ENCODE measurements around the gene TMEM151A. TPM values are rescaled to one million over a fixed set of nuclear protein-coding genes. Genes with fewer than 3 reads are reported as not detected.

Gene TMEM151A
- total RNA-seq, 1 experiment from 2014 or later: 1.5 TPM

- Histone ChIP-seq H3K4me1 (ENCODE audit: insufficient read depth, low read length, poor library complexity, severe bottlenecking) (peaks cover 12% of the 10 kb centered on the region), H3K27me3 (replicated peaks; ENCODE audit: insufficient read depth, low read depth, low read length, poor library complexity) (no peaks in the 10 kb centered on the region), H3K4me3 (ENCODE audit: low read depth, low read length, poor library complexity, severe bottlenecking) (no peak overlapping the region), H3K36me3 (ENCODE audit: insufficient read depth, low read length, poor library complexity, severe bottlenecking) (peaks cover 57% of the 10 kb centered on the region), H3K9me3 (ENCODE audit: low read depth, low read length, poor library complexity, severe bottlenecking) (no peaks in the 10 kb centered on the region), H3K27ac (ENCODE audit: low read depth, low read length, poor library complexity, severe bottlenecking) (no peak overlapping the region)
- TF ChIP-seq CTCF (conservative IDR thresholded peaks at IDR 0.05; ENCODE audit: low read depth, low read length) (no peak), EZH2 (IDR thresholded peaks at IDR 0.05; ENCODE audit: borderline replicate concordance, low read depth, low read length, poor library complexity, severe bottlenecking) (no peak)
- CTCF ChIA-PET: no interaction called here
- POLR2A ChIA-PET (ENCODE audit: low non-redundant PET): no interaction called here
- intact Hi-C loops (cut with micrococcal nuclease; ENCODE audit: unreplicated experiment): no loop called here
- no TSS peak for BruUV-seq (replicated peaks)
- no peak for DNase-seq (ENCODE audit: low spot score)
These were observed 29.0 kb upstream of the TMEM151A start for GRCh38 chr11:66262696-66263095.

- no TSS peak for BruUV-seq (replicated peaks)
- Histone ChIP-seq H3K36me3 (ENCODE audit: insufficient read depth, low read length, poor library complexity, severe bottlenecking) (peaks cover 57% of the 10 kb centered on the region), H3K9me3 (ENCODE audit: low read depth, low read length, poor library complexity, severe bottlenecking) (no peaks in the 10 kb centered on the region), H3K27ac (ENCODE audit: low read depth, low read length, poor library complexity, severe bottlenecking) (no peak overlapping the region), H3K27me3 (replicated peaks; ENCODE audit: insufficient read depth, low read depth, low read length, poor library complexity) (no peaks in the 10 kb centered on the region), H3K4me1 (ENCODE audit: insufficient read depth, low read length, poor library complexity, severe bottlenecking) (peaks cover 12% of the 10 kb centered on the region), H3K4me3 (ENCODE audit: low read depth, low read length, poor library complexity, severe bottlenecking) (no peak overlapping the region)
- no peak for TF ChIP-seq EZH2 (IDR thresholded peaks at IDR 0.05; ENCODE audit: borderline replicate concordance, low read depth, low read length, poor library complexity, severe bottlenecking)
- TF ChIP-seq CTCF (conservative IDR thresholded peaks at IDR 0.05; ENCODE audit: low read depth, low read length): no peak
- intact Hi-C loops (cut with micrococcal nuclease; ENCODE audit: unreplicated experiment): no loop called here
- POLR2A ChIA-PET (ENCODE audit: low non-redundant PET): no interaction called here
- DNase-seq (ENCODE audit: low spot score): no peak
- CTCF ChIA-PET: interaction anchor here (0.5 to 0.6 kb wide), 2 partner anchors 24 to 261 kb away, joined by 3 read pairs; partner anchors contain the start of gene EIF1AD
These were observed 28.5 kb upstream of the TMEM151A start for GRCh38 chr11:66263231-66263630.

GRCh38 chr11:66263785-66264184 is 27.9 kb upstream of the TMEM151A start:
- no peak for DNase-seq (ENCODE audit: low spot score)
- CTCF ChIA-PET: interaction anchor here (0.6 kb wide), 1 partner anchor 24 kb away, joined by 3 read pairs; no protein-coding TSS in a partner anchor
- Histone ChIP-seq H3K27ac (ENCODE audit: low read depth, low read length, poor library complexity, severe bottlenecking) (no peak overlapping the region), H3K4me3 (ENCODE audit: low read depth, low read length, poor library complexity, severe bottlenecking) (no peak overlapping the region), H3K36me3 (ENCODE audit: insufficient read depth, low read length, poor library complexity, severe bottlenecking) (peaks cover 57% of the 10 kb centered on the region), H3K4me1 (ENCODE audit: insufficient read depth, low read length, poor library complexity, severe bottlenecking) (peaks cover 8% of the 10 kb centered on the region), H3K9me3 (ENCODE audit: low read depth, low read length, poor library complexity, severe bottlenecking) (no peaks in the 10 kb centered on the region), H3K27me3 (replicated peaks; ENCODE audit: insufficient read depth, low read depth, low read length, poor library complexity) (no peaks in the 10 kb centered on the region)
- no peak for TF ChIP-seq CTCF (conservative IDR thresholded peaks at IDR 0.05; ENCODE audit: low read depth, low read length)
- no peak for TF ChIP-seq EZH2 (IDR thresholded peaks at IDR 0.05; ENCODE audit: borderline replicate concordance, low read depth, low read length, poor library complexity, severe bottlenecking)
- intact Hi-C loops (cut with micrococcal nuclease; ENCODE audit: unreplicated experiment): no loop called here
- POLR2A ChIA-PET (ENCODE audit: low non-redundant PET): no interaction called here
- BruUV-seq (replicated peaks): no TSS peak

Measured in A673 (cell line).